HCT116 (cell line): ENCODE data around the gene USF2. TPM values are rescaled to one million over a fixed set of nuclear protein-coding genes. Genes with fewer than 3 reads are reported as not detected.

Source experiments
- ATAC-seq: fragments of 200-7000 bp; cut with Tn5 transposase; 2 replicates; pipeline ENCODE4 v1.9.1; 2020; ENCODE audit warnings: mild to moderate bottlenecking, moderate library complexity
- BruUV-seq: library from RNA; stranded (reverse); fragments of 400-500 nt; replicated peaks from 2 replicates; lab custom pipeline; 2021; lab: Mats Ljungman, UMichigan
- CTCF ChIA-PET: fragments of 300-600 bp; sonication (Branson Sonifier 250); formaldehyde crosslinking; loops from one replicate; lab custom pipeline; 2021; ENCODE audit warnings: antibody characterized with exemption; lab: Charles Lee
- POLR2A ChIA-PET: fragments of 300-600, 350-600 bp; sonication (Branson Sonifier 250); formaldehyde crosslinking; loops from one replicate; lab custom pipeline; 2021; ENCODE audit warnings: antibody characterized with exemption; lab: Charles Lee
- RAD21 ChIA-PET, 2 experiments: fragments of 300-600 bp; sonication (Branson Sonifier 250); formaldehyde crosslinking; loops; one replicate each; lab custom pipeline; 2023; ENCODE audit warnings: low total read pairs in 2 of 2; ENCODE audit not compliant: uncharacterized antibody in 2 of 2, unreplicated experiment in 2 of 2, low non-redundant PET in 1 of 2; lab: Charles Lee
- DNase-seq: peaks from one replicate; pipeline ENCODE4 v3.0.0-alpha.2; 2010; ENCODE audit warnings: low read depth, low spot score
- H2AFZ ChIP-seq: fragments of 200-600 bp; shearing (Covaris generic), sonication (generic); 2 replicates; pipeline ENCODE4 v1.6.1; 2017; ENCODE audit warnings: low read depth, mixed run types, mixed read lengths, antibody characterized with exemption, low read length; ENCODE audit not compliant: poor library complexity, severe bottlenecking
- H3K27ac ChIP-seq: 2 replicates; pipeline ENCODE4 v1.5.1; 2012; ENCODE audit warnings: low read depth, low read length
- H3K27me3 ChIP-seq: fragments of 200-600 bp; sonication (generic); 2 replicates; pipeline ENCODE4 v1.6.1; 2016; ENCODE audit warnings: mixed run types, low read length, mixed read lengths; ENCODE audit not compliant: insufficient read depth
- H3K36me3 ChIP-seq, 2 experiments: fragments of 200-500 bp in 1 of 2; fragments of 200-600 bp in 1 of 2; sonication (Bioruptor generic) in 1 of 2; sonication (generic) in 1 of 2; 2 replicates each; pipeline versions ENCODE4 v1.5.1 to v1.6.1; 2014 to 2016; ENCODE audit warnings: low read length in 2 of 2, inconsistent platforms in 1 of 2, mixed read lengths in 1 of 2, mixed run types in 1 of 2; ENCODE audit not compliant: insufficient read depth in 2 of 2, control insufficient read depth in 1 of 2
- H3K4me1 ChIP-seq, 2 experiments: fragments of 200-600 bp in 1 of 2; sonication (generic) in 1 of 2; 2 replicates each; pipeline versions ENCODE4 v1.5.1 to v1.6.1; 2012 to 2017; ENCODE audit warnings: low read length in 2 of 2, inconsistent platforms in 1 of 2, mild to moderate bottlenecking in 1 of 2, mixed read lengths in 1 of 2, mixed run types in 1 of 2, moderate library complexity in 1 of 2; ENCODE audit not compliant: insufficient read depth in 2 of 2, control insufficient read depth in 1 of 2
- H3K4me2 ChIP-seq: fragments of 200-600 bp; sonication (generic); 2 replicates; pipeline ENCODE4 v1.6.1; 2017; ENCODE audit warnings: mixed run types, low read length, mixed read lengths
- H3K4me3 ChIP-seq, 2 experiments: fragments of 200-600 bp in 1 of 2; sonication (generic) in 1 of 2; replicated peaks in 1 of 2; 2 replicates each; pipeline ENCODE4 v1.5.1; 2011 to 2016; ENCODE audit warnings: low read length in 2 of 2, control low read depth in 1 of 2, low read depth in 1 of 2, mild to moderate bottlenecking in 1 of 2, mixed read lengths in 1 of 2, mixed run types in 1 of 2
- H3K79me2 ChIP-seq: fragments of 200-600 bp; sonication (generic); 2 replicates; pipeline ENCODE4 v1.6.1; 2017; ENCODE audit warnings: mild to moderate bottlenecking, mixed run types, low read length, moderate library complexity, mixed read lengths; ENCODE audit not compliant: insufficient read depth
- H3K9ac ChIP-seq: fragments of 200-600 bp; sonication (generic); 2 replicates; pipeline ENCODE4 v1.6.1; 2016; ENCODE audit warnings: low read length, mixed read lengths
- H3K9me2 ChIP-seq: fragments of 200-600 bp; sonication (generic), shearing (Covaris generic); 2 replicates; pipeline ENCODE4 v1.6.1; 2017; ENCODE audit warnings: mixed run types, mild to moderate bottlenecking, moderate library complexity; ENCODE audit not compliant: insufficient read depth
- H3K9me3 ChIP-seq, 2 experiments: fragments of 200-500 bp in 1 of 2; fragments of 200-600 bp in 1 of 2; sonication (Bioruptor generic) in 1 of 2; sonication (generic) in 1 of 2; 2 replicates each; pipeline ENCODE4 v1.6.1; 2014 to 2017; ENCODE audit warnings: low read length in 2 of 2, mixed read lengths in 2 of 2, inconsistent platforms in 1 of 2, low read depth in 1 of 2, mild to moderate bottlenecking in 1 of 2, mixed run types in 1 of 2, moderate library complexity in 1 of 2; ENCODE audit not compliant: control insufficient read depth in 1 of 2, insufficient read depth in 1 of 2
- H4K20me1 ChIP-seq: fragments of 200-600 bp; sonication (generic), shearing (Covaris generic); 2 replicates; pipeline ENCODE4 v1.6.1; 2017; ENCODE audit warnings: mixed run types, mild to moderate bottlenecking, moderate library complexity; ENCODE audit not compliant: insufficient read depth
- CBX3 ChIP-seq: IDR thresholded peaks from 2 replicates; pipeline ENCODE4 v1.6.1; 2012; ENCODE audit warnings: low read depth
- CEBPB ChIP-seq: IDR thresholded peaks from 2 replicates; pipeline ENCODE4 v1.6.1; 2012; ENCODE audit warnings: low read depth
- CTCF ChIP-seq, 3 experiments: fragments of 200-600 bp in 1 of 3; sonication (generic) in 1 of 3; IDR thresholded peaks in 2 of 3; conservative IDR thresholded peaks in 1 of 3; 2 replicates each; pipeline ENCODE4 v1.5.1; 2012 to 2017; ENCODE audit warnings: low read depth in 2 of 3, low read length in 2 of 3, antibody characterized with exemption in 1 of 3, borderline replicate concordance in 1 of 3, control low read depth in 1 of 3, mild to moderate bottlenecking in 1 of 3, mixed read lengths in 1 of 3, mixed run types in 1 of 3, moderate library complexity in 1 of 3; ENCODE audit not compliant: insufficient read depth in 1 of 3
- EGR1 ChIP-seq: IDR thresholded peaks from 2 replicates; pipeline ENCODE4 v1.6.1; 2012; ENCODE audit warnings: low read depth
- ELF1 ChIP-seq: IDR thresholded peaks from 2 replicates; pipeline ENCODE4 v1.6.1; 2012; ENCODE audit warnings: low read depth, borderline replicate concordance
- EZH2 ChIP-seq: fragments of 200-600 bp; sonication (generic); IDR thresholded peaks from 2 replicates; pipeline ENCODE4 v1.6.1; 2017; ENCODE audit warnings: antibody characterized with exemption, mixed run types
- EZH2phosphoT487 ChIP-seq: fragments of 200-600 bp; IDR thresholded peaks from 2 replicates; pipeline ENCODE4 v1.6.1; 2018; ENCODE audit warnings: antibody characterized with exemption, borderline replicate concordance
- FOSL1 ChIP-seq: IDR thresholded peaks from 2 replicates; pipeline ENCODE4 v1.6.1; 2012; ENCODE audit warnings: low read depth
- JUND ChIP-seq: IDR thresholded peaks from 2 replicates; pipeline ENCODE4 v1.6.1; 2012
- MAX ChIP-seq: IDR thresholded peaks from 2 replicates; pipeline ENCODE4 v1.6.1; 2012
- POLR2AphosphoS5 ChIP-seq: IDR thresholded peaks from 2 replicates; pipeline ENCODE4 v1.6.1; 2011; ENCODE audit warnings: mild to moderate bottlenecking, low read depth, low read length, moderate library complexity
- SIN3A ChIP-seq: IDR thresholded peaks from 2 replicates; pipeline ENCODE4 v1.6.1; 2012; ENCODE audit warnings: low read depth
- SP1 ChIP-seq: IDR thresholded peaks from 2 replicates; pipeline ENCODE4 v1.6.1; 2012; ENCODE audit warnings: low read depth
- SRF ChIP-seq: IDR thresholded peaks from 2 replicates; pipeline ENCODE4 v1.6.1; 2012; ENCODE audit warnings: low read depth
- TCF7L2 ChIP-seq: IDR thresholded peaks from 2 replicates; pipeline ENCODE4 v1.7.0; 2011; ENCODE audit warnings: borderline replicate concordance, inconsistent platforms; ENCODE audit not compliant: insufficient read depth, insufficient read length; ENCODE audit errors: extremely low read depth
- YY1 ChIP-seq: IDR thresholded peaks from 2 replicates; pipeline ENCODE4 v1.6.1; 2011; ENCODE audit warnings: low read length, low read depth, moderate library complexity, mild to moderate bottlenecking; ENCODE audit not compliant: insufficient replicate concordance; ENCODE audit errors: extremely low read depth
- ZBTB33 ChIP-seq: IDR thresholded peaks from 2 replicates; pipeline ENCODE4 v1.6.1; 2011; ENCODE audit warnings: mild to moderate bottlenecking, low read length, moderate library complexity; ENCODE audit not compliant: insufficient replicate concordance; ENCODE audit errors: extremely low read depth
- ZFX ChIP-seq: fragments of 450-650 bp; IDR thresholded peaks from 2 replicates; pipeline ENCODE4 v1.6.1; 2017
- intact Hi-C: fragments of 100-400 bp; cut with micrococcal nuclease; formaldehyde crosslinking; loops from 2 replicates; pipeline ENCODE4 v1.10.0; 2022
- total RNA-seq: library from RNA; stranded (reverse); gene quantifications from one replicate; pipeline ENCODE4 v1.2.1, GENCODE V29; 2021; ENCODE audit not compliant: unreplicated experiment
- TF ChIP-seq, protein P1 (sequence below): IDR thresholded peaks from 2 replicates; pipeline ENCODE4 v1.6.1; 2012
- TF ChIP-seq, protein P2 (sequence below): IDR thresholded peaks from 2 replicates; pipeline ENCODE4 v1.6.1; 2012; ENCODE audit warnings: low read depth

USF2 gene
- total RNA-seq, 1 experiment from 2014 or later, result 98.4 TPM

DNA sequence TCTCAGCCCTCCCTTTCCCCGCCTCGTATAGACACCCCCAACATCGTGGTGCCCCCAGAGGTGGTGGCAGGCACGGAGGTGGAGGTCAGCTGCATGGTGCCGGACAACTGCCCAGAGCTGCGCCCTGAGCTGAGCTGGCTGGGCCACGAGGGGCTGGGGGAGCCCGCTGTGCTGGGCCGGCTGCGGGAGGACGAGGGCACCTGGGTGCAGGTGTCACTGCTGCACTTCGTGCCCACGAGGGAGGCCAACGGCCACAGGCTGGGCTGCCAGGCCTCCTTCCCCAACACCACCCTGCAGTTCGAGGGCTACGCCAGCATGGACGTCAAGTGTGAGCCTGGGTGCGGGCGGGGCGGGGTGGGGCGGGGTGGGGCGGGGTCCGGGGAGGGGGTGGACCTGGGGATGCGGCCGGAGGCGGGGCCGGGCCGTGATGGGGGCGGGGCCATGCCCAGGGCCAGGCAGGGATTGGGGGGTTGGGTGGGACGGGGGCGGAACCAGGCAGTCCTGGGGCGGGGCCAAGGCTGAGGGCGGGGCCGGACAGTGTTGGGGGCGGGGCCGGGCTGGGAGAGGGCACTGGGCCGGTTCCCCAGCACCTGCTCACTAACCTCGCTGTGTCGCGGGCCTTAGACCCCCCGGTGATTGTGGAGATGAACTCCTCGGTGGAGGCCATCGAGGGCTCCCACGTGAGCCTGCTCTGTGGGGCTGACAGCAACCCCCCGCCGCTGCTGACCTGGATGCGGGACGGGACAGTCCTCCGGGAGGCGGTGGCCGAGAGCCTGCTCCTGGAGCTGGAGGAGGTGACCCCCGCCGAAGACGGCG lies 31.0 kb downstream of the USF2 start:
- BruUV-seq, result no TSS peak
- no peak for TF ChIP-seq ZFX
- TF ChIP-seq CTCF (IDR thresholded peaks at IDR 0.05 in 2 of 3, conservative IDR thresholded peaks at IDR 0.05 in 1 of 3; ENCODE audit: borderline replicate concordance in 1 of 3, insufficient read depth in 1 of 3, low read depth in 2 of 3, low read length in 2 of 3), result no peak
- TF ChIP-seq CBX3, result no peak
- TF ChIP-seq ELF1, result no peak
- TF ChIP-seq SIN3A, result no peak
- no peak for TF ChIP-seq FOSL1
- TF ChIP-seq CEBPB, result no peak
- no peak for TF ChIP-seq ZBTB33
- TF ChIP-seq TCF7L2, result no peak
- TF ChIP-seq EZH2phosphoT487, result no peak
- TF ChIP-seq SP1, result no peak
- TF ChIP-seq EGR1, result no peak
- TF ChIP-seq, protein P1, sequence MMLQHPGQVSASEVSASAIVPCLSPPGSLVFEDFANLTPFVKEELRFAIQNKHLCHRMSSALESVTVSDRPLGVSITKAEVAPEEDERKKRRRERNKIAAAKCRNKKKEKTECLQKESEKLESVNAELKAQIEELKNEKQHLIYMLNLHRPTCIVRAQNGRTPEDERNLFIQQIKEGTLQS, result no peak
- TF ChIP-seq EZH2, result no peak
- no peak for TF ChIP-seq SRF
- TF ChIP-seq, protein P2, sequence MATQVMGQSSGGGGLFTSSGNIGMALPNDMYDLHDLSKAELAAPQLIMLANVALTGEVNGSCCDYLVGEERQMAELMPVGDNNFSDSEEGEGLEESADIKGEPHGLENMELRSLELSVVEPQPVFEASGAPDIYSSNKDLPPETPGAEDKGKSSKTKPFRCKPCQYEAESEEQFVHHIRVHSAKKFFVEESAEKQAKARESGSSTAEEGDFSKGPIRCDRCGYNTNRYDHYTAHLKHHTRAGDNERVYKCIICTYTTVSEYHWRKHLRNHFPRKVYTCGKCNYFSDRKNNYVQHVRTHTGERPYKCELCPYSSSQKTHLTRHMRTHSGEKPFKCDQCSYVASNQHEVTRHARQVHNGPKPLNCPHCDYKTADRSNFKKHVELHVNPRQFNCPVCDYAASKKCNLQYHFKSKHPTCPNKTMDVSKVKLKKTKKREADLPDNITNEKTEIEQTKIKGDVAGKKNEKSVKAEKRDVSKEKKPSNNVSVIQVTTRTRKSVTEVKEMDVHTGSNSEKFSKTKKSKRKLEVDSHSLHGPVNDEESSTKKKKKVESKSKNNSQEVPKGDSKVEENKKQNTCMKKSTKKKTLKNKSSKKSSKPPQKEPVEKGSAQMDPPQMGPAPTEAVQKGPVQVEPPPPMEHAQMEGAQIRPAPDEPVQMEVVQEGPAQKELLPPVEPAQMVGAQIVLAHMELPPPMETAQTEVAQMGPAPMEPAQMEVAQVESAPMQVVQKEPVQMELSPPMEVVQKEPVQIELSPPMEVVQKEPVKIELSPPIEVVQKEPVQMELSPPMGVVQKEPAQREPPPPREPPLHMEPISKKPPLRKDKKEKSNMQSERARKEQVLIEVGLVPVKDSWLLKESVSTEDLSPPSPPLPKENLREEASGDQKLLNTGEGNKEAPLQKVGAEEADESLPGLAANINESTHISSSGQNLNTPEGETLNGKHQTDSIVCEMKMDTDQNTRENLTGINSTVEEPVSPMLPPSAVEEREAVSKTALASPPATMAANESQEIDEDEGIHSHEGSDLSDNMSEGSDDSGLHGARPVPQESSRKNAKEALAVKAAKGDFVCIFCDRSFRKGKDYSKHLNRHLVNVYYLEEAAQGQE, result no peak
- no peak for TF ChIP-seq POLR2AphosphoS5
- no peak for TF ChIP-seq MAX
- no peak for TF ChIP-seq JUND
- TF ChIP-seq YY1, result no peak
- ATAC-seq (peak; percentile 78), DNase-seq (no peak)
- H3K36me3 ChIP-seq, result no peaks in the 10 kb centered on the region
- no peak overlapping the region for H3K4me2 ChIP-seq
- no peaks in the 10 kb centered on the region for H3K79me2 ChIP-seq
- no peak overlapping the region for H3K27ac ChIP-seq
- RAD21 ChIA-PET, result no interaction called here
- H3K9me3 ChIP-seq, result peaks cover 0 to 6% of the 10 kb centered on the region in 2 experiments; a peak in 1 of 4 replicates
- no peaks in the 10 kb centered on the region for H3K9me2 ChIP-seq
- intact Hi-C loops, result no loop called here
- H2AFZ ChIP-seq, result no peak overlapping the region
- H3K27me3 ChIP-seq, result no peaks in the 10 kb centered on the region
- no peak overlapping the region for H3K4me3 ChIP-seq
- H3K9ac ChIP-seq, result no peak overlapping the region
- CTCF ChIA-PET, result no interaction called here
- POLR2A ChIA-PET, result no interaction called here
- H3K4me1 ChIP-seq, result no peaks in the 10 kb centered on the region
- H4K20me1 ChIP-seq, result no peaks in the 10 kb centered on the region
